Dedifferentiated amniotic fluid mesenchymal stem cell (primary cell): ENCODE measurements around the gene IGBP1.
"Not testable (repeated sequence)": the region's sequence is repeated elsewhere in the genome, so short reads cannot be mapped to it uniquely, and the experiment has no call there.

Experiments used
- DNase-seq: peaks from one replicate; pipeline ENCODE4 v3.0.0-alpha.2; 2016; ENCODE audit errors: extremely low spot score

IGBP1 gene

GRCh38 chrX:70133303-70134115, at the start of gene IGBP1:
IGBP1 (plus strand) TSS chrX:70133447; CDS start chrX:70133948, 501 bp downstream.
- DNase-seq, result peak; percentile 81

GRCh38 chrX:70084592-70085240, 48.5 kb upstream of the IGBP1 start:
- DNase-seq, result no peak

- no peak for DNase-seq
These were observed 45.2 kb upstream of the IGBP1 start for GRCh38 chrX:70087857-70088630.

DNA sequence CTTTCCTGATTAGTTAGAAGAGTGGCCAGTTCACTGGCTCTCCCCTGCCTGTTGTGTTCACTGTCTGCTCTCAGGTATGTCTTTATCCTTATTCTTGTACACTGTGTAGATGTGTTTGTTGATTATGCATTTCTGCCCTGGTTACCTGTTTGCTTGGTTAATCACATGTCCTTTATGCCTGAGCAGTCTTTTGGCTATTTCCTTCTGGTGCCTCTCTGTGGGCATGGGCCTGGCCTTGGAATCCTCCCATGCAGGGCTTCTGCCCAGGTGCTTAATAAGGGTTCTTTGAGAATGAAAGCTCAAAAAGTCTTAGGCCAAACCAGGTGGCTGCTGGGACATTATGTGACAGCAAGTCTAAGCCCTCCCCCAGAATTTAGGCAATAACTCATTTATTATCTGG, 44.5 kb upstream of the IGBP1 start:
- no peak for DNase-seq

DNA sequence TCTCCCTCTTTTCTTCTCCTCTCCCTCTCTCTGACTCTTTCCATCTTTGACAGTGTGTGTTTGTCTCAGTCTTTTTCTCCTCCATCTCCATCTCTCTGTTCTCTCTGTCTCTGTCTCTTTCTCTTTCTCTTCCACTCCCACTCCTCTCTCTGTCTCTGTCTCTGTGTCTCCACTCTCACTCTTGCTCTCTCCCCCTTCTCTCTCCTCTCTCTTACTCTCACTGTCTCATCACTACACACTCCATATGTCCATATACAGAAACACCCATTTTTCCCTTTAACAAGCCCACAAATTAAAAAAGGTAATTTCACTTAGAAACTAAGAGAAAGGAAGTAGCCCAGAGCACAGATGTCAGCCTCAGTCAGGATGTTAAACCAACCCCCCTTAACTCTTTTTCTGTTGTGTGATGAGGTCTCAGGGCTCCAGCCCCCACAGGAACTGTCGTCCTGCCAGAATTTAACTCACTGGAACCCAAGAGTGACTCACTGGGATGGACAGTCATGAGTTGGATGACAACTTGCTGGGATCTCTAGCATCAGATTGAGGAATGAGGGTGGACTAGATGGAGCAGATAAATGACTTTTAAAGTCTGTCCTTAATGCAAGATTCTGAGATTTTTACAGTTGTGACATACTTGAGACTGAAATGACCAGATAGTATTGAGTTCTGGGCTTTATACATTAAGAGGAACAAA, 43.5 kb upstream of the IGBP1 start:
- no peak for DNase-seq

DNA sequence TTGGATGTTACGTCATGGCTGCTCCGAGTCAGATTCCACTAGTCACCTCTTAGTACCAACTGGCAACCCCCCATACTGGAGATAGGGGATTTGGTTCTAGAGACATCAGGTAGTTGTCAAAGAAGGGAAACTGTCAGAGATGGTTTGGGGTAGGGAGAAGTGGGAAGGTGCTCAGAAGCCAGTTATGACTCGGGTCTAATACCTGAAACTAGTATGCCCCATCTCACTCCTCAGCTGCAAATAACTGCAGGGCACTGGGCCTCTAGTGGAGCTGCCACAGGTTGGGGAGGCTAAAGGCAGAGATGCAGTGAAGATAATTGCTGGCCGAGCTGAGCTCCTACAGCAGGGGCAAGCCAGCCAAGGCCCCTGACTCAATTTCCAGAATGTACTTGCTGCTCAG, 41.0 kb upstream of the IGBP1 start:
- DNase-seq, result no peak

- DNase-seq, result no peak
These were observed 37.2 kb upstream of the IGBP1 start for GRCh38 chrX:70096052-70096451.

DNA sequence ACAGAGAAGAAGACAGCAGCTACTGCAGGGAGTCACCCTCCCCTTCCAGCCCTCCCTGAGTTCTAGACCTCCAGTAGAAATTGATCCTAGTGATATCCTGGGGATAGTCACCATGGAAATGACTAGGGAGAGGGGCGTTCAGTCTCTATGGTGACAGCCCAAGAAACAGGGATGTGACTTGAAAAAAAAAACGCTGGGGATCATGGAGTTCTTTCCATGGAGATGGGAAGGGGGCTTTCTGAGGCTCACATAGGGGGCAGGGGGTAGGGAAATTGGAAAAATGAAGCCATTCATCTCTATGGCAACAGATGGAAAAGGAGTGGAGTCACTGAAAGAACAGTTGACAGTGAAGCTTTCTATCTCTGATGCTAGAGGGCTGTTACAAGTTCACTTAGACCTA, 28.0 kb upstream of the IGBP1 start:
- no peak for DNase-seq

GRCh38 chrX:70111436-70112026, 21.7 kb upstream of the IGBP1 start:
- not testable (repeated sequence) for DNase-seq

- DNase-seq, result no peak
These were observed 15.5 kb upstream of the IGBP1 start for GRCh38 chrX:70117738-70118137.

DNA sequence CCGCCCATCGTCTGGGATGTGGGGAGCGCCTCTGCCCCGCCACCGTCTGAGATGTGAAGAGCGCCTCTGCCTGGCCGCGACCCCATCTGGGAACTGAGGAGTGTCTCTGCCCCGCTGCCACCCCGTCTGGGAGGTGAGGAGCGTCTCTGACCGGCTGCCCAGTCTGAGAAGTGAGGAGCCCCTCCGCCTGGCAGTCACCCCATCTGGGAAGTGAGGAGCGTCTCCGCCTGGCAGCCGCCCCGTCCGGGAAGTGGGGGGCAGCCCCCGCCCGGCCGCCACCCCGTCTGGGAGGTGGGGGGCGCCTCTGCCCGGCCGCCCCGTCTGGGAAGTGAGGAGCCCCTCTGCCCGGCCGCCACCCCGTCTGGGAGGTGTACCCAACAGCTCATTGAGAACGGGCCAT, 10.2 kb upstream of the IGBP1 start:
- DNase-seq, result not testable (repeated sequence)

DNA sequence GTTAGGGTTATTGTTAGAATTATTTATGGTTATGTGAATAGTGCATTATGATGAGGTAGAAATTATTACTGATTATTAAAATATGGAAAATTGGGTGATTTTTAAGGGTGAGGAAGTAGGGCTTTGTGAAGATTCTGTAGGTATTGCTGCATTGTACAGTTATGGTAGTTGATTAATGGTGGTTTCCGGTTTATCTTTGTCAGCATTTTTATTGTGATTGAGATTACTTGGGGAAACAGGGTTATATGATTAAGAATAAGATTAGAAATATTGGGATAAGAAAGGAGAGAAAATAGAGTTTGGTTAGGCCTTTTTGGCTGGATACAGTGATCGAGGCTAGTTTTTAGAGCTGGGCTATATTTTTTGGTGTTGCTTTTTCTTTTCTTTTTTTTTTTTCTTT, 8.6 kb upstream of the IGBP1 start:
- DNase-seq, result no peak

- no peak for DNase-seq
These were observed 5.2 kb upstream of the IGBP1 start for GRCh38 chrX:70128071-70128470.

GRCh38 chrX:70129816-70130215, 3.4 kb upstream of the IGBP1 start:
- DNase-seq, result no peak

GRCh38 chrX:70132224-70132623, 1.0 kb upstream of the IGBP1 start:
- DNase-seq, result no peak

DNA sequence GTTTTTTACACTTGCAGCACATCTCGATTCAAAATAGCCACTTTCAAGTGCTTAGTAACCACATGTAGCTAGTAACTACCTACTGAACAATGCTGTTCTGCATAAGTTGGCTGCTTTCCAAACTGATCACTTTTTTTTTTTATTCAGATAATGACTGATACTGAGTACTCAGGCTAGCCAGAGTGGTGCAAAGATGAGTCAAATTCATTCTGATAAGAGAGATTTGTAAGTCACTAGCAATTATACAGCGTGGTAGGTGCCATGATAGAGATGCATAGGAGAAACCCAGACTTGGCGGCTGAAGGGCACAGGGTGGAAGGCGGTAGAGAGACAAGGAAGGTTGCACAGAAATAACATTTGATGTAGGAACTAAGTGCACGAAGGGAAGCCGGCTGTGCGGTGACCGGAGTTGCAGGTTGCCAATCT, 357 bp upstream of the IGBP1 start:
- DNase-seq, result no peak

DNA sequence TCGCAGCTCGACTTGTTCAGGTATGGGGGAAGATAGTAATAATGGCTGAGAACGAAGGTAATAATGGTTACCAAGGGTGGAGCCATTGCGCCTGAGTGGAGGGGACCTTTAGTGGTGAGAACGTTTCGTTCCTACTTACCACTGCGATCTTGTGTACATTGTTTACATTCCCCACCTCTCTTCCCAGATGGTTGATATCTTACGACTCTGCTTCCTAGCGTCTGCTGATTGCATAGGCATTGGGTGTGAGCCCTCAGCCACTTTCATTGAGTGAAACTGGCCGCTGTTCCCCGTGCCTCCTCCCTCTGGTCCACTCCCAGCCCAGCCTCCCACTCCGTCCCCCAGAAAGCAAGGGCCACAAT, 850 bp downstream of the IGBP1 start:
- no peak for DNase-seq

DNA sequence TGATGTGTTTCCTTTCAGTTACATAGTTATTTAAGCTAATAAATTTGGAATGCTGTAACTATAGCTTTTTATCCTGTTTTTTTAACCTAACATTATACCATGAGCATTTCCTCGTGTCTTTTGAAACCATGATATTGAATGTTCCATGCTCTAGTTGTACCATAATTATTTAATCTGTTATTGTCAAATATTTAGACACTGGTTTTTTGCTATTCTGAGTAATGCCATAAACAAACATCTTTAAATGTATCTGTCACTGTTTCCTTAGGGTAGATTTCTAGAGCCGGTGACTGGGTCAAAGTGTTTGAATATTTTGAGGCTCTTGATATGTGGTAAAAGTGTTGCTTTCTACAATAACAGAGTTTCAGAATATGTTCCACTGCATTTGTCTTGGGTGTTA, 5.4 kb downstream of the IGBP1 start:
- DNase-seq, result no peak

DNA sequence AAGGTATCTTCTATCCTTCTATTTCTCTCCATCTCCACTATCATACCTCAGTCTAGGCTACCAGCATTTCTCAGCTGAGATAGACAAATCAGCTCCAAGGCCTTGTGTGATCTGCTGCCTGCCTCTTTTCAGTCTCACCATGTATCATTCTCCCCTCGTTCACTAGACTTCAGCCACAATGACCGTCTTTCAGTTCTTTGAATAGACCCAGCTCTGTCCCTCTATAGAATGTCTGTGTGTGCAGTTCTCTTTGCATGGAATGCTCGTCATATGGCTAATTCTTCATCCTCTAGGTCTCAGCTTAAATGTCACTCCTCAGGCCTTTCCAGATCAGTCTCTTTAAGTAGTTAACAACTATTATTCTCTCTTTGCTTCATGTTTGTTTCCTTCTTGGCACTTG, 6.5 kb downstream of the IGBP1 start:
- no peak for DNase-seq

GRCh38 chrX:70141373-70141772, 8.1 kb downstream of the IGBP1 start:
- DNase-seq, result no peak
